HepG2 (cell line): ENCODE results near the gene SPTB. TPM values are rescaled to one million over a fixed set of nuclear protein-coding genes. Genes with fewer than 3 reads are reported as not detected.

Experiments
- ATAC-seq: fragments of 200-7000 bp; cut with Tn5 transposase; 3 replicates; pipeline ENCODE4 v1.9.1; 2020; ENCODE audit warnings: mild to moderate bottlenecking, moderate library complexity
- BruUV-seq: library from RNA; stranded (reverse); fragments of 400-500 nt; replicated peaks from 2 replicates; lab custom pipeline; 2021; lab: Mats Ljungman, UMichigan
- CTCF ChIA-PET: fragments of 300-600 bp; formaldehyde crosslinking; extraction: SDS; loops from one replicate; lab custom pipeline; 2021; ENCODE audit warnings: low total read pairs, inconsistent platforms, low intra/inter-chr PET ratio; lab: Yijun Ruan, JAX
- POLR2A ChIA-PET: fragments of 350-600 bp; sonication (Branson Sonifier 250); formaldehyde crosslinking; loops from one replicate; lab custom pipeline; 2020; ENCODE audit warnings: antibody characterized with exemption, inconsistent platforms; lab: Yijun Ruan, JAX
- DNase-seq: peaks from one replicate; pipeline ENCODE4 v3.0.0-alpha.2; 2015; ENCODE audit warnings: low spot score
- FAIRE-seq: peaks from 3 replicates; lab custom pipeline; 2011; peaks lifted over from hg19 to GRCh38; lab: Jason Lieb, UNC
- H2AFZ ChIP-seq: one replicate; pipeline ENCODE4 v1.6.1; 2011; ENCODE audit warnings: low read length, inconsistent platforms
- H3K27ac ChIP-seq: fragments of 300-600 bp; 3 replicates; pipeline ENCODE4 v1.8.0; 2011; ENCODE audit warnings: mixed run types, mild to moderate bottlenecking, mixed read lengths, low read length, inconsistent platforms; ENCODE audit not compliant: insufficient read depth; ENCODE audit errors: extremely low read length
- H3K27me3 ChIP-seq, 2 experiments: fragments of 200-600 bp in 1 of 2; 2 replicates in 1 of 2; 3 replicates in 1 of 2; pipeline versions ENCODE4 v1.6.0 to v1.8.0; 2011; ENCODE audit warnings: low read length in 2 of 2, mild to moderate bottlenecking in 2 of 2, moderate library complexity in 2 of 2, inconsistent platforms in 1 of 2; ENCODE audit not compliant: insufficient read depth in 2 of 2, control insufficient read depth in 1 of 2
- H3K36me3 ChIP-seq, 2 experiments: fragments of 200-600 bp in 1 of 2; replicated peaks in 1 of 2; 2 replicates in 1 of 2; 3 replicates in 1 of 2; pipeline versions ENCODE4 v1.5.1 to v1.8.0; 2011; ENCODE audit warnings: low read length in 2 of 2, inconsistent platforms in 1 of 2; ENCODE audit not compliant: insufficient read depth in 2 of 2, control insufficient read depth in 1 of 2
- H3K4me1 ChIP-seq: 2 replicates; pipeline ENCODE4 v1.5.1; 2012; ENCODE audit warnings: low read length, inconsistent platforms; ENCODE audit not compliant: insufficient read depth
- H3K4me2 ChIP-seq: 2 replicates; pipeline ENCODE4 v1.6.0; 2011; ENCODE audit warnings: low read depth, low read length, inconsistent platforms
- H3K4me3 ChIP-seq, 3 experiments: fragments of 200-600 bp in 1 of 3; sonication (generic), shearing (Covaris generic) in 1 of 3; replicated peaks in 1 of 3; 2 replicates each; pipeline ENCODE4 v1.5.1; 2011 to 2016; ENCODE audit warnings: low read length in 3 of 3, inconsistent platforms in 2 of 3, low read depth in 2 of 3, mild to moderate bottlenecking in 2 of 3, control low read depth in 1 of 3, mixed read lengths in 1 of 3; ENCODE audit not compliant: insufficient read depth in 1 of 3
- H3K79me2 ChIP-seq: one replicate; pipeline ENCODE4 v1.6.1; 2011; ENCODE audit warnings: low read length, inconsistent platforms; ENCODE audit not compliant: insufficient read depth
- H3K9ac ChIP-seq: 2 replicates; pipeline ENCODE4 v1.6.0; 2011; ENCODE audit warnings: mild to moderate bottlenecking, low read depth, low read length, inconsistent platforms; ENCODE audit not compliant: insufficient read depth
- H3K9me3 ChIP-seq: 2 replicates; pipeline ENCODE4 v1.5.1; 2012; ENCODE audit warnings: mild to moderate bottlenecking, low read length
- H4K20me1 ChIP-seq: 2 replicates; pipeline ENCODE4 v1.6.0; 2011; ENCODE audit warnings: inconsistent platforms, mild to moderate bottlenecking, low read length, moderate library complexity; ENCODE audit not compliant: insufficient read depth
- ATF1 ChIP-seq: IDR thresholded peaks from 2 replicates; pipeline ENCODE4 v1.6.1; 2016; ENCODE audit warnings: mild to moderate bottlenecking, control low read depth
- CREM ChIP-seq, 2 experiments: sonication (generic) in 1 of 2; formaldehyde crosslinking in 1 of 2; IDR thresholded peaks; 2 replicates each; pipeline versions ENCODE4 v1.4.0 to v1.6.1; 2016 to 2020; ENCODE audit warnings: antibody characterized with exemption in 1 of 2, mild to moderate bottlenecking in 1 of 2, missing genetic modification reagents in 1 of 2
- ELF3 ChIP-seq: IDR thresholded peaks from 2 replicates; pipeline ENCODE4 v1.6.1; 2016; ENCODE audit warnings: missing genetic modification reagents, missing compliant biosample characterization
- JARID2 ChIP-seq: sonication (generic); formaldehyde crosslinking; IDR thresholded peaks from 2 replicates; pipeline ENCODE4 v1.8.1; 2023; ENCODE audit warnings: missing genetic modification reagents, inconsistent platforms; ENCODE audit not compliant: insufficient replicate concordance
- MEF2D ChIP-seq: sonication (generic); formaldehyde crosslinking; IDR thresholded peaks from 2 replicates; pipeline ENCODE4 v1.5.1; 2020; ENCODE audit warnings: mild to moderate bottlenecking, missing genetic modification reagents
- POLR2AphosphoS5 ChIP-seq: IDR thresholded peaks from 2 replicates; pipeline ENCODE4 v1.6.1; 2012; ENCODE audit warnings: low read depth, low read length
- RFXANK ChIP-seq: IDR thresholded peaks from 2 replicates; pipeline ENCODE4 v1.6.1; 2016
- SKI ChIP-seq: fragments of 450-650 bp; IDR thresholded peaks from one replicate; pipeline ENCODE4 v1.6.1; 2018; ENCODE audit warnings: mild to moderate bottlenecking; ENCODE audit not compliant: partially characterized antibody
- ZFAT ChIP-seq: sonication (generic); formaldehyde crosslinking; conservative IDR thresholded peaks from 2 replicates; pipeline ENCODE4 v1.8.1; 2023; ENCODE audit warnings: missing genetic modification reagents, inconsistent platforms
- ZHX2 ChIP-seq, 2 experiments: sonication (generic) in 1 of 2; formaldehyde crosslinking in 1 of 2; IDR thresholded peaks; 2 replicates each; pipeline versions ENCODE4 v1.6.1 to v1.9.0; 2014 to 2022; ENCODE audit warnings: antibody characterized with exemption in 1 of 2, borderline replicate concordance in 1 of 2, inconsistent platforms in 1 of 2, low read depth in 1 of 2, missing genetic modification reagents in 1 of 2
- ZNF136 ChIP-seq: sonication (generic); formaldehyde crosslinking; IDR thresholded peaks from 2 replicates; pipeline ENCODE4 v1.8.1; 2022; ENCODE audit warnings: low read depth, mild to moderate bottlenecking, moderate library complexity, missing genetic modification reagents
- ZNF414 ChIP-seq: sonication (generic); formaldehyde crosslinking; IDR thresholded peaks from 2 replicates; pipeline ENCODE4 v1.5.0; 2020; ENCODE audit warnings: missing genetic modification reagents
- WGBS: methylation state at CpG from one replicate; pipeline ENCODE4 v1.1.6; 2017; ENCODE audit warnings: low lambda C conversion rate; 5-methylcytosine and 5-hydroxymethylcytosine counted together
- in situ Hi-C: cut with HindIII; loops from 2 replicates; pipeline ENCODE4 v1.10.0; 2017; ENCODE audit warnings: low pct_unique_long_range_greater_than_20kb; ENCODE audit not compliant: extremely low pct_ligation_motif_present
- intact Hi-C: fragments of 100-400 bp; cut with micrococcal nuclease; formaldehyde crosslinking; loops from one replicate; pipeline ENCODE4 v1.10.0; 2022; ENCODE audit not compliant: unreplicated experiment
- polyA plus RNA-seq, 8 experiments: library from polyadenylated mRNA; depleted of rRNA in 3 of 8; stranded (reverse) in 7 of 8; unstranded in 1 of 8; fragments of >200 nt; fragmentation: Illumina TruSeq in 4 of 8; extraction: Trizol in 4 of 8; gene quantifications; 2 replicates each; pipeline versions ENCODE4 v1.2.1 to v1.2.3, GENCODE V29; 2011 to 2016; ENCODE audit warnings: low read depth in 4 of 8, missing spikeins in 1 of 8, mixed read lengths in 1 of 8; ENCODE audit not compliant: insufficient read depth in 1 of 8
- total RNA-seq, 5 experiments: library from RNA; depleted of rRNA; stranded (reverse); fragments of >200 nt; fragmentation: Illumina TruSeq; extraction: Trizol; gene quantifications; 2 replicates each; pipeline ENCODE4 v1.2.3, GENCODE V29; 2016; ENCODE audit warnings: low read depth in 1 of 5

Gene SPTB
- total and polyA plus RNA-seq, 2 of the 13 experiments (the other 11 are each of a cell fraction or from before 2014, with no cell fraction given) = 0.01 to 0.02 TPM

- Histone ChIP-seq H2AFZ (no peak overlapping the region), H3K4me3 (no peak overlapping the region), H3K9me3 (no peaks in the 10 kb centered on the region), H3K4me2 (no peak overlapping the region), H4K20me1 (no peaks in the 10 kb centered on the region), H3K27me3 (peaks cover 2 to 9% of the 10 kb centered on the region in 2 experiments; a peak in 3 of 5 replicates), H3K27ac (no peak overlapping the region), H3K79me2 (no peaks in the 10 kb centered on the region), H3K9ac (no peak overlapping the region), H3K36me3 (no peaks in the 10 kb centered on the region), H3K4me1 (peaks cover 9% of the 10 kb centered on the region)
- no peak for DNase-seq
- BruUV-seq = no TSS peak
- in situ Hi-C loops = no loop called here
- 23% methylated on average over 11 of the region's 11 CpGs for WGBS
- TF ChIP-seq ATF1 (CRISPR knock-in tag) (no peak), ZNF136 (CRISPR knock-in tag) (no peak), ELF3 (CRISPR knock-in tag) (no peak), MEF2D (CRISPR knock-in tag) (no peak), POLR2AphosphoS5 (no peak)
- intact Hi-C loops = no loop called here
- ChIA-PET POLR2A (no interaction called here), CTCF (no interaction called here)
- FAIRE-seq = no peak
- ATAC-seq = no peak
These were observed 97.5 kb downstream of the SPTB start for GRCh38 chr14:64782196-64782595.

- Histone ChIP-seq H3K4me3 (no peak overlapping the region), H3K27ac (no peak overlapping the region), H3K9ac (no peak overlapping the region), H2AFZ (no peak overlapping the region), H4K20me1 (no peaks in the 10 kb centered on the region), H3K27me3 (peaks cover 0 to 2% of the 10 kb centered on the region in 2 experiments; a peak in 3 of 5 replicates), H3K36me3 (no peaks in the 10 kb centered on the region), H3K79me2 (no peaks in the 10 kb centered on the region), H3K4me2 (no peak overlapping the region), H3K4me1 (peaks cover 9% of the 10 kb centered on the region), H3K9me3 (no peaks in the 10 kb centered on the region)
- intact Hi-C loops = no loop called here
- ChIA-PET POLR2A (no interaction called here), CTCF (no interaction called here)
- 49% methylated on average over 7 of the region's 7 CpGs for WGBS
- ATAC-seq (no peak), FAIRE-seq (no peak), DNase-seq (no peak)
- in situ Hi-C loops = no loop called here
- no TSS peak for BruUV-seq
- TF ChIP-seq JARID2 (CRISPR knock-in tag) (no peak), ZHX2 (IDR thresholded peaks at IDR 0.05; ENCODE audit: low read depth) (no peak), ZHX2 (CRISPR knock-in tag; IDR thresholded peaks at IDR 0.05; ENCODE audit: borderline replicate concordance) (no peak), RFXANK (CRISPR knock-in tag) (no peak), CREM (IDR thresholded peaks at IDR 0.05) (no peak), CREM (CRISPR knock-in tag; IDR thresholded peaks at IDR 0.05) (no peak), SKI (no peak), ZFAT (CRISPR knock-in tag) (no peak), ZNF414 (CRISPR knock-in tag) (no peak)
These were observed 100.2 kb downstream of the SPTB start for GRCh38 chr14:64779472-64779871.
